HepG2 (cell line): ENCODE results near the gene NOS1AP. TPM values are rescaled to one million over a fixed set of nuclear protein-coding genes. Genes with fewer than 3 reads are reported as not detected.
A peak's percentile ranks its signal among the peaks of the same experiment; 100 is the strongest.
"Not testable (repeated sequence)": the region's sequence is repeated elsewhere in the genome, so short reads cannot be mapped to it uniquely, and the experiment has no call there.

ENCODE experiments used
- ATAC-seq: fragments of 200-7000 bp; cut with Tn5 transposase; 3 replicates; pipeline ENCODE4 v1.9.1; 2020; ENCODE audit warnings: mild to moderate bottlenecking, moderate library complexity
- BruUV-seq: library from RNA; stranded (reverse); fragments of 400-500 nt; replicated peaks from 2 replicates; lab custom pipeline; 2021; lab: Mats Ljungman, UMichigan
- CTCF ChIA-PET: fragments of 300-600 bp; formaldehyde crosslinking; extraction: SDS; loops from one replicate; lab custom pipeline; 2021; ENCODE audit warnings: low total read pairs, inconsistent platforms, low intra/inter-chr PET ratio; lab: Yijun Ruan, JAX
- POLR2A ChIA-PET: fragments of 350-600 bp; sonication (Branson Sonifier 250); formaldehyde crosslinking; loops from one replicate; lab custom pipeline; 2020; ENCODE audit warnings: antibody characterized with exemption, inconsistent platforms; lab: Yijun Ruan, JAX
- DNase-seq: peaks from one replicate; pipeline ENCODE4 v3.0.0-alpha.2; 2015; ENCODE audit warnings: low spot score
- FAIRE-seq: peaks from 3 replicates; lab custom pipeline; 2011; peaks lifted over from hg19 to GRCh38; lab: Jason Lieb, UNC
- H2AFZ ChIP-seq: one replicate; pipeline ENCODE4 v1.6.1; 2011; ENCODE audit warnings: low read length, inconsistent platforms
- H3K27ac ChIP-seq: fragments of 300-600 bp; 3 replicates; pipeline ENCODE4 v1.8.0; 2011; ENCODE audit warnings: mixed run types, mild to moderate bottlenecking, mixed read lengths, low read length, inconsistent platforms; ENCODE audit not compliant: insufficient read depth; ENCODE audit errors: extremely low read length
- H3K27me3 ChIP-seq, 2 experiments: fragments of 200-600 bp in 1 of 2; 2 replicates in 1 of 2; 3 replicates in 1 of 2; pipeline versions ENCODE4 v1.6.0 to v1.8.0; 2011; ENCODE audit warnings: low read length in 2 of 2, mild to moderate bottlenecking in 2 of 2, moderate library complexity in 2 of 2, inconsistent platforms in 1 of 2; ENCODE audit not compliant: insufficient read depth in 2 of 2, control insufficient read depth in 1 of 2
- H3K36me3 ChIP-seq, 2 experiments: fragments of 200-600 bp in 1 of 2; replicated peaks in 1 of 2; 2 replicates in 1 of 2; 3 replicates in 1 of 2; pipeline versions ENCODE4 v1.5.1 to v1.8.0; 2011; ENCODE audit warnings: low read length in 2 of 2, inconsistent platforms in 1 of 2; ENCODE audit not compliant: insufficient read depth in 2 of 2, control insufficient read depth in 1 of 2
- H3K4me1 ChIP-seq: 2 replicates; pipeline ENCODE4 v1.5.1; 2012; ENCODE audit warnings: low read length, inconsistent platforms; ENCODE audit not compliant: insufficient read depth
- H3K4me2 ChIP-seq: 2 replicates; pipeline ENCODE4 v1.6.0; 2011; ENCODE audit warnings: low read depth, low read length, inconsistent platforms
- H3K4me3 ChIP-seq, 3 experiments: fragments of 200-600 bp in 1 of 3; sonication (generic), shearing (Covaris generic) in 1 of 3; replicated peaks in 1 of 3; 2 replicates each; pipeline ENCODE4 v1.5.1; 2011 to 2016; ENCODE audit warnings: low read length in 3 of 3, inconsistent platforms in 2 of 3, low read depth in 2 of 3, mild to moderate bottlenecking in 2 of 3, control low read depth in 1 of 3, mixed read lengths in 1 of 3; ENCODE audit not compliant: insufficient read depth in 1 of 3
- H3K79me2 ChIP-seq: one replicate; pipeline ENCODE4 v1.6.1; 2011; ENCODE audit warnings: low read length, inconsistent platforms; ENCODE audit not compliant: insufficient read depth
- H3K9ac ChIP-seq: 2 replicates; pipeline ENCODE4 v1.6.0; 2011; ENCODE audit warnings: mild to moderate bottlenecking, low read depth, low read length, inconsistent platforms; ENCODE audit not compliant: insufficient read depth
- H3K9me3 ChIP-seq: 2 replicates; pipeline ENCODE4 v1.5.1; 2012; ENCODE audit warnings: mild to moderate bottlenecking, low read length
- H4K20me1 ChIP-seq: 2 replicates; pipeline ENCODE4 v1.6.0; 2011; ENCODE audit warnings: inconsistent platforms, mild to moderate bottlenecking, low read length, moderate library complexity; ENCODE audit not compliant: insufficient read depth
- NKX3-1 ChIP-seq: sonication (generic); formaldehyde crosslinking; IDR thresholded peaks from 2 replicates; pipeline ENCODE4 v1.5.0; 2020; ENCODE audit warnings: missing genetic modification reagents
- NR2F6 ChIP-seq, 2 experiments: IDR thresholded peaks; 2 replicates each; pipeline ENCODE4 v1.6.1; 2016; ENCODE audit warnings: antibody characterized with exemption in 1 of 2, mild to moderate bottlenecking in 1 of 2
- SNAPC5 ChIP-seq: sonication (generic); formaldehyde crosslinking; IDR thresholded peaks from 2 replicates; pipeline ENCODE4 v1.8.1; 2023; ENCODE audit warnings: mild to moderate bottlenecking, missing genetic modification reagents, borderline replicate concordance
- TBL1XR1 ChIP-seq: fragments of 150-350 bp; IDR thresholded peaks from 2 replicates; pipeline ENCODE4 v1.6.1; 2014; ENCODE audit warnings: borderline replicate concordance, low read length; ENCODE audit not compliant: partially characterized antibody
- WIZ ChIP-seq: sonication (generic); formaldehyde crosslinking; IDR thresholded peaks from 2 replicates; pipeline ENCODE4 v1.5.1; 2020; ENCODE audit warnings: mild to moderate bottlenecking, missing genetic modification reagents
- ZNF337 ChIP-seq: sonication (generic); formaldehyde crosslinking; IDR thresholded peaks from 2 replicates; pipeline ENCODE4 v1.5.1; 2020; ENCODE audit warnings: missing genetic modification reagents, low read depth, mild to moderate bottlenecking, borderline replicate concordance
- ZNF530 ChIP-seq: sonication (generic); formaldehyde crosslinking; IDR thresholded peaks from 2 replicates; pipeline ENCODE4 v1.5.0; 2020; ENCODE audit warnings: low read depth, mild to moderate bottlenecking, missing genetic modification reagents
- ZZZ3 ChIP-seq: sonication (generic); formaldehyde crosslinking; IDR thresholded peaks from 2 replicates; pipeline ENCODE4 v1.4.0; 2020; ENCODE audit warnings: missing genetic modification reagents, mild to moderate bottlenecking, borderline replicate concordance
- WGBS: methylation state at CpG from one replicate; pipeline ENCODE4 v1.1.6; 2017; ENCODE audit warnings: low lambda C conversion rate; 5-methylcytosine and 5-hydroxymethylcytosine counted together
- in situ Hi-C: cut with HindIII; loops from 2 replicates; pipeline ENCODE4 v1.10.0; 2017; ENCODE audit warnings: low pct_unique_long_range_greater_than_20kb; ENCODE audit not compliant: extremely low pct_ligation_motif_present
- intact Hi-C: fragments of 100-400 bp; cut with micrococcal nuclease; formaldehyde crosslinking; loops from one replicate; pipeline ENCODE4 v1.10.0; 2022; ENCODE audit not compliant: unreplicated experiment
- polyA plus RNA-seq, 8 experiments: library from polyadenylated mRNA; depleted of rRNA in 3 of 8; stranded (reverse) in 7 of 8; unstranded in 1 of 8; fragments of >200 nt; fragmentation: Illumina TruSeq in 4 of 8; extraction: Trizol in 4 of 8; gene quantifications; 2 replicates each; pipeline versions ENCODE4 v1.2.1 to v1.2.3, GENCODE V29; 2011 to 2016; ENCODE audit warnings: low read depth in 4 of 8, missing spikeins in 1 of 8, mixed read lengths in 1 of 8; ENCODE audit not compliant: insufficient read depth in 1 of 8
- total RNA-seq, 5 experiments: library from RNA; depleted of rRNA; stranded (reverse); fragments of >200 nt; fragmentation: Illumina TruSeq; extraction: Trizol; gene quantifications; 2 replicates each; pipeline ENCODE4 v1.2.3, GENCODE V29; 2016; ENCODE audit warnings: low read depth in 1 of 5
- TF ChIP-seq, protein P1 (sequence below): sonication (generic); formaldehyde crosslinking; conservative IDR thresholded peaks from 2 replicates; pipeline ENCODE4 v1.8.0; 2022; ENCODE audit warnings: low read depth, missing genetic modification reagents

NOS1AP gene
- total and polyA plus RNA-seq, 2 of the 13 experiments (the other 11 are each of a cell fraction or from before 2014, with no cell fraction given), result 2.0 to 3.3 TPM

DNA sequence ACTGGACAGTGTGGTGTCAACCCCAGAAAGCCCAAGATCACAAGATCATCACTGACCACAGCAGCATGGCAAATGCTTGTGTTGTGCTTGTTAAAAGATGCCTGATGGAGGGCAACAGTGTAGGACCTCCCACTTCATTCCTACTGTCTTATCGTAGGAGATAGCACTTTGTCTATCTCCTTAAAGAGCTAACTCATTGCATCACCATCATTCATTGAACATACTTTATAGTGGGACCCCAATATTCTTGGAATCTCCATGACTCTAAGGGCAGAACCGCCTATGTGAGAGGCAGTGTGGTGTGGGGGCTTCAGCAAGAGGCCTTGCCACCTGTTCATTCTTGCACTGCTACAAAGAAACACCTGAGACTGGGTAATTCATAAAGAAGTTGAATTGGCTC, 347.4 kb downstream of the NOS1AP start:
- Histone ChIP-seq H3K9me3 (no peaks in the 10 kb centered on the region), H3K27ac (no peak overlapping the region), H3K4me1 (no peaks in the 10 kb centered on the region), H3K36me3 (no peaks in the 10 kb centered on the region), H3K9ac (no peak overlapping the region), H3K79me2 (no peaks in the 10 kb centered on the region), H3K4me2 (no peak overlapping the region), H3K4me3 (no peak overlapping the region), H3K27me3 (peaks cover 0 to 12% of the 10 kb centered on the region in 2 experiments; a peak in 2 of 5 replicates), H2AFZ (no peak overlapping the region), H4K20me1 (no peaks in the 10 kb centered on the region)
- in situ Hi-C loops, result no loop called here
- ATAC-seq (no peak), DNase-seq (no peak), FAIRE-seq (no peak)
- ChIA-PET CTCF (no interaction called here), POLR2A (no interaction called here)
- intact Hi-C loops, result no loop called here
- 6% methylated on average over 2 of the region's 2 CpGs for WGBS
- TF ChIP-seq TBL1XR1 (no peak), ZNF530 (CRISPR knock-in tag) (no peak), NKX3-1 (CRISPR knock-in tag) (no peak), ZNF337 (CRISPR knock-in tag) (no peak), SNAPC5 (CRISPR knock-in tag) (no peak), ZZZ3 (CRISPR knock-in tag) (no peak), WIZ (CRISPR knock-in tag) (no peak)
- BruUV-seq, result no TSS peak

DNA sequence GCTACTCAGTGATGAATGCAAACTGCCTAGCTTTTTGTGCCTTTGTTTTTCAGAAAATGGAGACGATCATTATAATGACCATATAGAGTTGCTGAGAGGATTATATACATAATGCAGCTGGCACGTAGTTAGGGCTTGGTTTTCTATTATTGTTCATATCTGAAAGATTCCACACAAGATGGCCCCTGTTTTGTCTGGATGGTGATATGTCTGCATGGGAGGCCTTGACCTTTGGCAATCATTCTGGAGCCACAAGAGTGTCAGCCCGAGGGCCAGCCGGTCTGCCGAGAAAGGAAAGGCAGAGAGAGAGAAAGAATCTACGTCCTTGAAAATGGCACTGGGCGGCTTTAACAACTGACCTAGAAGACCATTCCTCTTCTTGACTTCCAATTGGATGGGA, 348.2 kb downstream of the NOS1AP start:
- intact Hi-C loops, result no loop called here
- H3K4me3 ChIP-seq, result no peak overlapping the region
- CTCF ChIA-PET, result no interaction called here

DNA sequence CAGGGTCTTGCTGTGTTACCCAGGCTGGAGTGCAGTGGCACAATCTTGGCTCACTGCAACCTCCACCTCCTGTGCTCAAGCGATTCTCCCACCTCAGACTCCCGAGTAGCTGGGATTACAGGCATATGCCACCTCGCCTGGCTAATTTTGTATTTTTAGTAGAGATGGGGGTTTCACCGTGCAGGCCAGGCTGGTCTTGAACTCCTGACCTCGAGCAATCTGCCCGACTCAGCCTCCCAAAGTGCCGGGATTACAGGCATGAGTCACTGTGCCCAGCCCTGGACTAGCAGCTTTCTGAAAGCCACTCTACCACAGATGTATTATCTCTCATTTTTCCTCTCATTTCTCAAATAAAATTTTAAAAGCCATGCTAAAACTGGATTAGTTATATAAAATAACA, 349.1 kb downstream of the NOS1AP start:
- in situ Hi-C loops, H3K4me2 ChIP-seq, H3K4me3 ChIP-seq, H3K27me3 ChIP-seq, DNase-seq, POLR2A ChIA-PET, intact Hi-C loops, FAIRE-seq, BruUV-seq, H3K9ac ChIP-seq, H2AFZ ChIP-seq, ATAC-seq, CTCF ChIA-PET, H3K9me3 ChIP-seq, H4K20me1 ChIP-seq, H3K4me1 ChIP-seq, H3K27ac ChIP-seq, H3K36me3 ChIP-seq, H3K79me2 ChIP-seq: not testable (repeated sequence)
- WGBS, result 10% methylated on average over 7 of the region's 7 CpGs

More for the DNA sequence above, 348.2 kb downstream of the NOS1AP start:
- H3K27ac ChIP-seq, result no peak overlapping the region
- no peak overlapping the region for H2AFZ ChIP-seq
- no peak overlapping the region for H3K9ac ChIP-seq
- no peaks in the 10 kb centered on the region for H4K20me1 ChIP-seq
- H3K36me3 ChIP-seq, result no peaks in the 10 kb centered on the region
- H3K4me1 ChIP-seq, result no peaks in the 10 kb centered on the region
- FAIRE-seq, result no peak
- in situ Hi-C loops, result no loop called here
- H3K27me3 ChIP-seq, result peaks cover 0 to 10% of the 10 kb centered on the region in 2 experiments; a peak in 2 of 5 replicates
- POLR2A ChIA-PET, result no interaction called here
- no TSS peak for BruUV-seq
- H3K4me2 ChIP-seq, result no peak overlapping the region
- H3K79me2 ChIP-seq, result no peaks in the 10 kb centered on the region
- ATAC-seq, result no peak
- DNase-seq, result no peak
- 32% methylated on average over 6 of the region's 7 CpGs for WGBS
- no peaks in the 10 kb centered on the region for H3K9me3 ChIP-seq
- TF ChIP-seq, protein P1, sequence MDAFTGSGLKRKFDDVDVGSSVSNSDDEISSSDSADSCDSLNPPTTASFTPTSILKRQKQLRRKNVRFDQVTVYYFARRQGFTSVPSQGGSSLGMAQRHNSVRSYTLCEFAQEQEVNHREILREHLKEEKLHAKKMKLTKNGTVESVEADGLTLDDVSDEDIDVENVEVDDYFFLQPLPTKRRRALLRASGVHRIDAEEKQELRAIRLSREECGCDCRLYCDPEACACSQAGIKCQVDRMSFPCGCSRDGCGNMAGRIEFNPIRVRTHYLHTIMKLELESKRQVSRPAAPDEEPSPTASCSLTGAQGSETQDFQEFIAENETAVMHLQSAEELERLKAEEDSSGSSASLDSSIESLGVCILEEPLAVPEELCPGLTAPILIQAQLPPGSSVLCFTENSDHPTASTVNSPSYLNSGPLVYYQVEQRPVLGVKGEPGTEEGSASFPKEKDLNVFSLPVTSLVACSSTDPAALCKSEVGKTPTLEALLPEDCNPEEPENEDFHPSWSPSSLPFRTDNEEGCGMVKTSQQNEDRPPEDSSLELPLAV, result no peak
- TF ChIP-seq NR2F6 (IDR thresholded peaks at IDR 0.05) (0 out of 2 replicates have a peak, but pooled peaks have one; percentile 15), NR2F6 (CRISPR knock-in tag; IDR thresholded peaks at IDR 0.05) (no peak)
